Choroid plexus epithelial cell (primary cell): Measurements from ENCODE around the gene KIF20B.
A peak's percentile ranks its signal among the peaks of the same experiment; 100 is the strongest.

Experiments
- DNase-seq: peaks from one replicate; pipeline ENCODE4 v3.0.0-alpha.2; 2010; ENCODE audit warnings: low read depth
- H3K4me3 ChIP-seq: 2 replicates; pipeline ENCODE4 v1.5.1; 2011; ENCODE audit warnings: low read depth, mild to moderate bottlenecking, control low read depth, low read length, moderate library complexity
- TF ChIP-seq, protein P1 (sequence below): conservative IDR thresholded peaks from 2 replicates; pipeline ENCODE4 v1.5.1; 2011; ENCODE audit warnings: low read depth, mild to moderate bottlenecking, control low read depth, inconsistent platforms, low read length, moderate library complexity

Gene KIF20B

DNA sequence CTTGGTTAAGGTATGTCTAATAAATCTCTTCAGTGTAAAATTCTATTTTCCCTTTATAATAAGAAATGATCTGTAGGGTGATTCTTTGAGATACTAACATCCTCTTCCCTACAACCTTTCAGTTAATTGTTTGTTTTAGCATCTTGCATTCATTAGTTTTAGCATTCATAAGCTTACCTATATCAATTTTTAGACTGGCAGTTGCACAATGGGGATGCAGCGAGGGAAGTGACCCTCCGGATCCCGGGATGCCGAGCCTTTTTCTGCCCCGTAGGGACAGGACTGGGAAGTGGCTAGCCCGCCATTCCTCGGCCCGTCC lies 508 bp upstream of the KIF20B start:
- DNase-seq, result no peak
- H3K4me3 ChIP-seq, result peak overlapping the region; percentile 79
- TF ChIP-seq, protein P1, sequence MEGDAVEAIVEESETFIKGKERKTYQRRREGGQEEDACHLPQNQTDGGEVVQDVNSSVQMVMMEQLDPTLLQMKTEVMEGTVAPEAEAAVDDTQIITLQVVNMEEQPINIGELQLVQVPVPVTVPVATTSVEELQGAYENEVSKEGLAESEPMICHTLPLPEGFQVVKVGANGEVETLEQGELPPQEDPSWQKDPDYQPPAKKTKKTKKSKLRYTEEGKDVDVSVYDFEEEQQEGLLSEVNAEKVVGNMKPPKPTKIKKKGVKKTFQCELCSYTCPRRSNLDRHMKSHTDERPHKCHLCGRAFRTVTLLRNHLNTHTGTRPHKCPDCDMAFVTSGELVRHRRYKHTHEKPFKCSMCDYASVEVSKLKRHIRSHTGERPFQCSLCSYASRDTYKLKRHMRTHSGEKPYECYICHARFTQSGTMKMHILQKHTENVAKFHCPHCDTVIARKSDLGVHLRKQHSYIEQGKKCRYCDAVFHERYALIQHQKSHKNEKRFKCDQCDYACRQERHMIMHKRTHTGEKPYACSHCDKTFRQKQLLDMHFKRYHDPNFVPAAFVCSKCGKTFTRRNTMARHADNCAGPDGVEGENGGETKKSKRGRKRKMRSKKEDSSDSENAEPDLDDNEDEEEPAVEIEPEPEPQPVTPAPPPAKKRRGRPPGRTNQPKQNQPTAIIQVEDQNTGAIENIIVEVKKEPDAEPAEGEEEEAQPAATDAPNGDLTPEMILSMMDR, result no peak

DNA sequence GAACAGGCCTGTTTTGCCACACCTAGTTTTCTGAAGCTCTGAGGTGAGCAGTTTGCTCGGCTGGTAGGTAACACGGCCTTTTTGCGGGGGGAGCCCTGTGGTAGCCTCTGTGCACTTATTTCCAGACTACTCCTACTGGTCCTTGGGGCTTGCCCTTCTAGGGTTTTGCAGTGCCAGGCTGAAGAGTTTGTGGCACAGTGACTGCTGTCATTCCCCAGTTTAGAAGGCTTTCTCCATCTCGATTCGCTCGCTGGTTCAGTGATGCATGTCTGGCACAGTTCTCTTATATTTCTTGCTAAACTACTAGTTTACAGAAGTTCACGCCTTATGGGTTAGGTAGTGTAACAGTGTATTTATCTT lies 711 bp downstream of the KIF20B start:
- TF ChIP-seq, protein P1, result no peak
- no peak for DNase-seq
- peak overlapping the region; percentile 79 for H3K4me3 ChIP-seq

DNA sequence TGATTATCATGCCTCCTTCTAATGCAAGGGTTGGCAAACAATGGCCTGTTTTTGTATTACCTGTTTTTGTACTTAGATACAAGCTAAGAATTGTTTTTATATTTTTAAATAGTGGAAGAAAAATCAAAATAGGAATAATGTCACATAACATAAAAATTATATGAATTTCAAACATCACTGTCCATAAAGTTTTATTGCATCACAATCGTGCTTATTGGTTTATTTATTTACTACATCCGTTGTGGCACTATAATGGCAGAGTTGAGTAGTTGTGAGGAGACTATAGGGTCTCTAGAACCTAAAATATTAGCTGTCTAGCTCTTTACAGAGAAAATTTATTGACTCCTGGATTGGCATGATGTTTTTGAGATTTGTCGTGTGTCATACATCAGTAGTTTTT lies 4.1 kb downstream of the KIF20B start:
- TF ChIP-seq, protein P1, result no peak
- H3K4me3 ChIP-seq, result no peak overlapping the region
- no peak for DNase-seq

DNA sequence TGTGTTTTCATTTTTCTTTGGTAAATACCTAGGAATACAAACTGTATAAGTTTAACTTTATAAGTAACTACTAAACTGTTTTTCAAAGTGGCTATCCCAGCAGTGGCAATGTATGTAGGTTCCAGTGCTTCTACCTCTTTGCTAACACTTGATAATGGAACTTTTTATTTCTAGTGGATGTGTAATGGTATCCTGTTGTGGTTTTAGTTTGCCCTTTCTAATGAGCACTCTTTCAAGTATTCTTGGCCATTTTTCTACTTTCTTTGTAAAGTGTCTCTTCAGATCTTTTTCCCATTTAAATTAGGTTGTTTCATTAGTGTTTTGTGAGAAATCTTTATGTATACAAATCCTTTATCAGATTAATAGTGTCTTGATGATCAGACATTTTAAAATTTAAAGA lies 4.6 kb downstream of the KIF20B start:
- no peak overlapping the region for H3K4me3 ChIP-seq
- peak; percentile 42 for DNase-seq
- TF ChIP-seq, protein P1, result no peak

DNA sequence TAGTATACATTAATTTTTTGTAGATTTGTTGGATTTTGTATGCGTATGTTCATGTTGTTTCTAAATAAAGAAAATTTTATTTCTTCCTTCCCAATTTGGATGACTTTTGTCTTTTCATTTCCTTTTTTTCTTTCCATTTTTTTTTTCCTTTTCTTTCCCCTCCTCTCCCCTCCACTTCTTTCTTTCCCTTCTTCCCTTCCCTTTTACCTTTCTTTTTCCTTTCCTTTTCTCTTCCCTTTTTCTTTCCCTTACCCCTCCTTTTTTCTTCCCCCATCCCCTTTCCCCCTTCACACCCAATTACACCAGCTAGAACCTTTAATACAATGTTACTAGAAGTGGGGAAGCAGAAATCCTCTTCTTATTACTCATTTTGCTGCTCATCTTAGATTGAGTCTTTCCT lies 6.0 kb downstream of the KIF20B start:
- TF ChIP-seq, protein P1, result no peak
- H3K4me3 ChIP-seq, result no peak overlapping the region
- no peak for DNase-seq

DNA sequence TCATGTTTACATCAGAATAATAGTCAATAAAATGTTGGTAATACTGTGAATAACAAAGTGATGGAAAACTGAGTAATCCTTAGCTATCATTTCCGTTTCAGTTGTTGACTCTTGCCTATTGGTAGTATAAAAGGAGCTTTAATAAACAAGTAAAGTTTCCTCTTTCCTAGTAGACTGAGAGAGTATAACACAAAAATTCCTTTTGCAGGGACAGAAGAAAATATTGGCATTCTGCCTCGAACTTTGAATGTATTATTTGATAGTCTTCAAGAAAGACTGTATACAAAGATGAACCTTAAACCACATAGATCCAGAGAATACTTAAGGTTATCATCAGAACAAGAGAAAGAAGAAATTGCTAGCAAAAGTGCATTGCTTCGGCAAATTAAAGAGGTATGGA lies 9.4 kb downstream of the KIF20B start:
- TF ChIP-seq, protein P1, result no peak
- DNase-seq, result peak; percentile 54

DNA sequence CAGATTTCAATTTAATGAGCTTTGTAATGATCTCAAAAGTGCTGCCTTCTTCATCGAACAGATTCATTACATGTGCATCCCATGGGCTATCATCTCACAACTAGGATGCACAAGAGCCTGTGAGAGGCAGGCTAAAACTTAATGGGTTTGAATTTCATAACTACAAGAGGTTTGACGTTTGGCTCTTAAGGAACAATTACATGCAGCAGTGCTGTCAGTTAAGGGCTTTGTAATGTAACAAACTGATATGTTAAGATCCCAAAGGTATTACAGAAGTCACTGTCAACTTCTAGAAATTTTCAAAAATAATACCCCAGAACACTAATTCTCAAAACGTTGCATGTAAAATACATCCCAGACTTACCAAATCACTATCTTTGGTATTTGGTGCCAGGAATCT lies 33.2 kb downstream of the KIF20B start:
- TF ChIP-seq, protein P1, result no peak

More for the DNA sequence above, 9.4 kb downstream of the KIF20B start:
- no peak overlapping the region for H3K4me3 ChIP-seq

More for the DNA sequence above, 33.2 kb downstream of the KIF20B start:
- no peak overlapping the region for H3K4me3 ChIP-seq
- no peak for DNase-seq
